Stimulated activated CD8-positive, alpha-beta memory T cell treated with anti-CD3 and anti-CD28 coated beads, Interleukin-4, amount 100 ng/mL, for 24 hours (primary cell): ENCODE measurements around the gene TAF1C.
A peak's percentile ranks its signal among the peaks of the same experiment; 100 is the strongest.

ENCODE experiments used
- DNase-seq: peaks from one replicate; pipeline ENCODE4 v3.0.0-alpha.2; 2020; ENCODE audit warnings: low read depth

TAF1C gene

GRCh38 chr16:84183911-84184591 is 2.8 kb downstream of the TAF1C start:
- no peak for DNase-seq

GRCh38 chr16:84183572-84183875 is 3.3 kb downstream of the TAF1C start:
- no peak for DNase-seq

GRCh38 chr16:84182680-84183571 is 3.9 kb downstream of the TAF1C start:
- DNase-seq, result no peak

- no peak for DNase-seq
These were observed 4.8 kb downstream of the TAF1C start for GRCh38 chr16:84182104-84182503.

GRCh38 chr16:84181144-84181915 is 5.5 kb downstream of the TAF1C start:
- DNase-seq, result no peak

- no peak for DNase-seq
These were observed 6.2 kb downstream of the TAF1C start for GRCh38 chr16:84180519-84181140.

GRCh38 chr16:84179612-84180320 is 7.1 kb downstream of the TAF1C start:
- no peak for DNase-seq

- no peak for DNase-seq
These were observed 7.8 kb downstream of the TAF1C start for GRCh38 chr16:84178892-84179611.

GRCh38 chr16:84178146-84178765 is 8.6 kb downstream of the TAF1C start:
- DNase-seq, result no peak

- no peak for DNase-seq
These were observed 9.2 kb downstream of the TAF1C start for GRCh38 chr16:84177741-84178073.

GRCh38 chr16:84176192-84177053 is 10.4 kb downstream of the TAF1C start:
- no peak for DNase-seq

- peak; percentile 38 for DNase-seq
These were observed 11.3 kb downstream of the TAF1C start for GRCh38 chr16:84175350-84176081.

- no peak for DNase-seq
These were observed 12.5 kb downstream of the TAF1C start for GRCh38 chr16:84174396-84174795.

- DNase-seq, result no peak
These were observed 17.0 kb downstream of the TAF1C start for GRCh38 chr16:84169765-84170310.

- no peak for DNase-seq
These were observed 19.8 kb downstream of the TAF1C start for GRCh38 chr16:84166796-84167695.

GRCh38 chr16:84165746-84166145 is 21.1 kb downstream of the TAF1C start:
- DNase-seq, result no peak

- DNase-seq, result no peak
These were observed 25.1 kb downstream of the TAF1C start for GRCh38 chr16:84161801-84162200.

GRCh38 chr16:84161037-84161436 is 25.8 kb downstream of the TAF1C start:
- no peak for DNase-seq
